Left hindlimb (tissue), 1 donor: ENCODE data around the gene MAN2A1.

Experiments
- DNase-seq: peaks from one replicate; pipeline ENCODE4 v3.0.0-alpha.2; 2018

The MAN2A1 gene

DNA sequence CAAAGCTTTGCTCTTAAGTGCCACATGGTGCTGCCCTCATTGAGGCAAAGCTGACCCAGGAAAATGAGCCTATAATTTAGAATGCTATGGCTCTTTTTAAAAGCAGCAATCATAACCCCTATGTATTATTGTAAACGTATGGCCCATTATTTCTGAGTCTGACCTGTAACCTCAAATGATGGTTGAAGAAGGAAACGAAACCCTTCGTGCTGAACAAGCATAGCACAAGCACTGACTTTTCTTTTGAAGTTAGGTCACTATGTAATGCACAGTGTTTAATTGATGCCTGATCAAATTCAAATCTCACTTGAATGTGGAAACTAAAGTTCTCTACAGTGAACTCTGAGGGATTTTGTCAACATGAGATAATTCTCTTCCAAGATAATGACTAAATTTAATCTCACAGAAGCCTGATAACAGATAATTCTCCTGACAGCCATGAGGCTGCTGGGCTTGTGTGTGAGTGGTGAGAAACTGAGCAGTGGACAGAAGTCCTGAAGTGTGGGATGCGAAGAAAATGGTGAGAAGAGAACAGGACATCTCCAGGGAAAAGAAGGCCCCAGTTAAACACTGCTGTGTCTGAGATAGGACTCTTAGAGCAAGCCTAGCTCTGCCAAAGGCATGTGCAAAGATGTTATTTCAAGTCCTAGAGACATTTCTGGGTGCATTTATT is 226.9 kb downstream of the MAN2A1 start:
- no peak for DNase-seq
